ENCODE measurements around the gene DDC.

DDC gene

GRCh38 chr7:50472427-50472826 lies 92.8 kb downstream of the DDC start:
- no peak overlapping the region for H3K4me3 ChIP-seq (ENCODE audit: low read length)
- DNase-seq (ENCODE audit: low read depth): no peak
- TF ChIP-seq CTCF (conservative IDR thresholded peaks at IDR 0.05; ENCODE audit: low read depth, low read length): no peak

GRCh38 chr7:50471970-50472369 lies 93.2 kb downstream of the DDC start:
- H3K4me3 ChIP-seq (ENCODE audit: low read length): no peak overlapping the region
- no peak for DNase-seq (ENCODE audit: low read depth)
- TF ChIP-seq CTCF (conservative IDR thresholded peaks at IDR 0.05; ENCODE audit: low read depth, low read length): no peak

- H3K4me3 ChIP-seq (ENCODE audit: low read length): no peak overlapping the region
- no peak for DNase-seq (ENCODE audit: low read depth)
- TF ChIP-seq CTCF (conservative IDR thresholded peaks at IDR 0.05; ENCODE audit: low read depth, low read length): no peak
These were observed 94.7 kb downstream of the DDC start for GRCh38 chr7:50470250-50471163.

GRCh38 chr7:50469181-50469580 lies 96.0 kb downstream of the DDC start:
- no peak for DNase-seq (ENCODE audit: low read depth)
- H3K4me3 ChIP-seq (ENCODE audit: low read length): no peak overlapping the region
- TF ChIP-seq CTCF (conservative IDR thresholded peaks at IDR 0.05; ENCODE audit: low read depth, low read length): no peak

GRCh38 chr7:50467817-50468610 lies 97.2 kb downstream of the DDC start:
- no peak overlapping the region for H3K4me3 ChIP-seq (ENCODE audit: low read length)
- no peak for DNase-seq (ENCODE audit: low read depth)
- peak; percentile 86 for TF ChIP-seq CTCF (conservative IDR thresholded peaks at IDR 0.05; ENCODE audit: low read depth, low read length)

- H3K4me3 ChIP-seq (ENCODE audit: low read length): no peak overlapping the region
- TF ChIP-seq CTCF (conservative IDR thresholded peaks at IDR 0.05; ENCODE audit: low read depth, low read length): no peak
- DNase-seq (ENCODE audit: low read depth): no peak
These were observed 98.2 kb downstream of the DDC start for GRCh38 chr7:50466815-50467585.
